Measurements from ENCODE around the gene PRKCG.

DNA sequence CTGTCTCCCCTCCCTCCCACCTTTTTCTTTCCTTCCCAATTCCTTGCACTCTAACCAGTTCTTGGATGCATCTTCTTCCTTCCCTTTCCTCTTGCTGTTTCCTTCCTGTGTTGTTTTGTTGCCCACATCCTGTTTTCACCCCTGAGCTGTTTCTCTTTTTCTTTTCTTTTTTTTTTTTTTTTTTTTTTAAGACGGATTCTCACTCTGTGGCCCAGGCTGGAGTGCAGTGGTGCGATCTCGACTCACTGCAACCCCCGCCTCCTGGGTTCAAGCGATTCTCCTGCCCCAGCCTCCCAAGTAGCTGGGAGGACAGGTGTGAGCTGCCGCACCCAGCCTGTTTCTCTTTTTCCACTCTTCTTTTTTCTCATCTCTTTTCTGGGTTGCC is 7.4 kb upstream of the PRKCG start:
- TF ChIP-seq, protein P1, sequence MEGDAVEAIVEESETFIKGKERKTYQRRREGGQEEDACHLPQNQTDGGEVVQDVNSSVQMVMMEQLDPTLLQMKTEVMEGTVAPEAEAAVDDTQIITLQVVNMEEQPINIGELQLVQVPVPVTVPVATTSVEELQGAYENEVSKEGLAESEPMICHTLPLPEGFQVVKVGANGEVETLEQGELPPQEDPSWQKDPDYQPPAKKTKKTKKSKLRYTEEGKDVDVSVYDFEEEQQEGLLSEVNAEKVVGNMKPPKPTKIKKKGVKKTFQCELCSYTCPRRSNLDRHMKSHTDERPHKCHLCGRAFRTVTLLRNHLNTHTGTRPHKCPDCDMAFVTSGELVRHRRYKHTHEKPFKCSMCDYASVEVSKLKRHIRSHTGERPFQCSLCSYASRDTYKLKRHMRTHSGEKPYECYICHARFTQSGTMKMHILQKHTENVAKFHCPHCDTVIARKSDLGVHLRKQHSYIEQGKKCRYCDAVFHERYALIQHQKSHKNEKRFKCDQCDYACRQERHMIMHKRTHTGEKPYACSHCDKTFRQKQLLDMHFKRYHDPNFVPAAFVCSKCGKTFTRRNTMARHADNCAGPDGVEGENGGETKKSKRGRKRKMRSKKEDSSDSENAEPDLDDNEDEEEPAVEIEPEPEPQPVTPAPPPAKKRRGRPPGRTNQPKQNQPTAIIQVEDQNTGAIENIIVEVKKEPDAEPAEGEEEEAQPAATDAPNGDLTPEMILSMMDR (IDR thresholded peaks at IDR 0.05; ENCODE audit: low read length), result no peak
- no peak for TF ChIP-seq EZH2 (IDR thresholded peaks at IDR 0.05; ENCODE audit: borderline replicate concordance, low read length)
